HG03066 (cell line): ENCODE data around the gene LARP1B.
A peak's percentile ranks its signal among the peaks of the same experiment; 100 is the strongest.
"Not testable (repeated sequence)": the region's sequence is repeated elsewhere in the genome, so short reads cannot be mapped to it uniquely, and the experiment has no call there.

Source experiments
- ATAC-seq: cut with Tn5 transposase; IDR thresholded peaks from one replicate; pipeline ENCODE4 v1.9.1; 2021; ENCODE audit warnings: low read depth; ENCODE audit not compliant: unreplicated experiment

Gene LARP1B

DNA sequence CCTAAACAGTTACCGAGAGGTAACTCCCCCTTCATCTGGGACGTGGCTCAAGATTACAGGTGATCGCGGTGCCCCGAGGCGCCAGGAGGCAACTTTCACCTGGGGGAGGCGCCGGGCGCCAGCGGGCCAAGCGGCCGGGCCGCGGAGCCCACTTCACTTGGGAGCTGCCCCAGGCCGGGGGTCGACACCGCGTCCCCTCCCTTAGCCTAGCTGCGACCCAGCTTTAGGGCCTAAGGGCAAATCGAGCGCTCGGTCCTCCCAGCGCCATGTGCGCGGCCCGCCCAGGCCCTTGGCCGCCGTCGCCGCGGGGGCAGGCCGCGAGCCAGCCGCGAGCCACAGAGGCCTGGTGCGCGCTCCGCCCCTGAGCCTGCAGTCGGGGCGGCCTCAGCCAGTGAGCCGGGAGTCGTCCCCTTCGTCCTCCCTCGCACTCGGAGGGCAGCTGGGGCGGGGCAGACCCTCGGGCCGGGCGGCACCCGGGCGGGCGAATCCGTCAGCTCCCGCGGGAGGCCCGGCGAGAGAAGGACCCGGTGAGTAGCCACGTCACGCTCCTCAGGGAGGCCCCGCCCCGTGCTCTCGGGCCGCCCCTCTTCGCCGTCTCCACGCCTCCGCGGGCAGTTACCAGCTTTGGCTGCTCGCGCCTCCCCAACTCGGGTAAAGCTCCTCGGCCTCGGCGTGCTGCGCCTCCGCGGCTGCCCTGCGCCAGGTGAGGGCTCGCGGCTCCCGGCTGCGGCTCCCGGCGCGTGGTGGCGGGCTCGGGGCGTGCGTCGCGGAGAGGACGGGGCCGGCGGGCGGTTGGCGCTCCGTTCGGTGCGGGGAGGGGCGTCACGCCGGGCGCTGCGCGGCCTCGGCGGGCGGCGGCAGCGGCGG is at the start of gene LARP1B:
TSS of gene LARP1B (plus strand) at position 614 of the 867 bp plus-strand sequence. CDS start 13,640 bp downstream, outside the sequence.
- ATAC-seq: peak; percentile 88

DNA sequence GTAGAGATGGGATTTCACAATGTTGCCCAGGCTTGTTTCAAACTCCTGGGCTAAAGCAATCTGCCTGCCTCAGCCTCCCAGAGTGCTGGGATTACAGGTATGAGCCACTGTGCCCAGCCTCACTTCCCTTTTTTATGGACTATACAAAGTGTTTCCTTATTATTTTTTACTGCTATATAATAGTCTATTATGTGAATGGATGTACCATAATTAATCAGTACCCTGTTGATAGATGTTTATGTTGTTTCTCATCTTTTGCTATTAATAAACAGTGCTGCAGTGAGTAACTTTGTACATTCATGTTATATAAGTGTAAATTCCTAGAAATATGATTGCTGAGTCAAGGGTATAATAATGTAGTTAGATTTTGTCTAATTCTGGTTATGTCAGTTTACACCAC is 35.8 kb upstream of the LARP1B start:
- no peak for ATAC-seq

DNA sequence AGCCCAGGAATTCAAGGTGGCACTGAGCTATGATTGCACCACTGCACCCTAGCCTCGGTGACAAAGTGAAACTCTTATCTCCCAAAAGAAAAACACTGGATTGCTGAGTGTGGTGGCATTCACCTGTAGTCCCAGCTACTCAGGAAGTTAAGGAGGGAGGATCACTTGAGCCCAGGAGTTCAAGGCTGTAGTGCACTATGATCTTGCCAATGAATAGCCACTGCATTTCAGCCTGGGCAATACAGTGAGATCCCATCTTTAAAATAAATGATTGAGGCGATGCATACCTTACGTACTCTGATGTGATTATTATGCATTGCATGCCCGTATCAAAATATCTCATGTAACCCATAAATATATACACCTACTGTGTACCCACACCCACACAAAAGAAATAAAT is 31.2 kb upstream of the LARP1B start:
- ATAC-seq: no peak

DNA sequence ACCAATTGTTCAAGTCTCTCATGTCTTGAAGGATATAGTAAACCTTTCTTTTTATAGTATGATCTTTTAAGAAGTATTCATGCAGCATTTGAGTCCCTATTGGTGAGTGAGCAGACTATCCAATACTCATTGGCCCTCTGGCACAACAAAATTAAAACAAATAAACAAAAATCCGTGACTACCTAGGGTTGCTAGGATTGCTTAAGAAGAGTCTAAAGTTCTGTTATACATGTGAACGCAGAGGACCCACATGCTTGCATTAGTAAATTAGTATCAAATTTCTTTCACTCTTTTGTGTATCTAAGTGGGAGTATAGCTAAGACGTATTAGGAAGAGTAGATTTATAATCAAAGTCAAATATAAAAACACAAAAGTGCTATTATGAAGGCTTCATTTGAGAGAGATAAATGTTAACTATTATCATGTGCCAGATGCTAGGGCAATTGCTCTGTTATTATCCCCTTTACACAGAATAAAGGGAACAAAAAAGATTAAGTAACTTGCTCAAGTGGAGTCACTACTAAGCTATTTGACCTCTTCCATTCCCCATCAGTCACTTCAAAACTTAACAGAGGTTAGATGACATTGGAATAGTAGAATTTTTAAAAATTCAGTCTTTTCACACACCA is 29.2 kb upstream of the LARP1B start:
- ATAC-seq: no peak

DNA sequence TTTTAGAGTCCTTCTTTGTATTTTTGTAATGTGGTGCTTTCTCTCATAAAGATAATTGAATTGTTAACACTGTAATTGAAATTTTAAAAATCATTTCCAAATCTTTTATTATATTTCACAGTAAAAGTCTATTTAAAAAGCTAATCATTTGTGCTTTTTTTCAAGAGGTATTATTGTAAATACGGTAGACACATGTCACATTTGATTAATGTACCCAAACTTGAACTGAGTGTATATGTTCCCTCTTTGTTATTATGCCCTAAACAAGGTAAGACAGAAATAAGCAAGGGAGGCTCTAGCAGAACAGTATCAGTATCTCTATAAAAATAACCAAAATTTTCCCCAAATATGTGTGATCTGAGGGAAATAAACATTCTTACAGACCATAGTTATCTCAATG is 21.5 kb upstream of the LARP1B start:
- no peak for ATAC-seq

GRCh38 chr4:128047019-128047418 is 14.1 kb upstream of the LARP1B start:
- ATAC-seq: not testable (repeated sequence)

DNA sequence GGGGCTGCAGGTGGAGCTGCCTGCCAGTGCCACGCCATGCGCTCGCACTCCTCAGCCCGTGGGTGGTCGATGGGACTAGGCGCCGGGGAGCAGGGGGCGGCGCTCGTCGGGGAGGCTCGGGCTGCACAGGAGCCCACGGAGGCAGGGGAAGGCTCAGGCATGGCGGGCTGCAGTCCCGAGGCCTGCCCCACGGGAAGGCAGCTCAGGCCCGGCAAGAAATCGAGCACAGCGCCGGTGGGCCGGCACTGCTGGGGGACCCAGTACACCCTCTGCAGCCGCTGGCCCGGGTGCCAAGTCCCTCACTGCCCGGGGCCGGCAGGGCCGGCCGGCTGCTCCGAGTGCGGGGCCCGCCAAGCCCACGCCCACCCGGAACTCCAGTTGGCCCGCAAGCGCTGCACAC is 13.6 kb upstream of the LARP1B start:
- not testable (repeated sequence) for ATAC-seq

- ATAC-seq: not testable (repeated sequence)
These were observed 9.9 kb upstream of the LARP1B start for GRCh38 chr4:128051229-128051628.

DNA sequence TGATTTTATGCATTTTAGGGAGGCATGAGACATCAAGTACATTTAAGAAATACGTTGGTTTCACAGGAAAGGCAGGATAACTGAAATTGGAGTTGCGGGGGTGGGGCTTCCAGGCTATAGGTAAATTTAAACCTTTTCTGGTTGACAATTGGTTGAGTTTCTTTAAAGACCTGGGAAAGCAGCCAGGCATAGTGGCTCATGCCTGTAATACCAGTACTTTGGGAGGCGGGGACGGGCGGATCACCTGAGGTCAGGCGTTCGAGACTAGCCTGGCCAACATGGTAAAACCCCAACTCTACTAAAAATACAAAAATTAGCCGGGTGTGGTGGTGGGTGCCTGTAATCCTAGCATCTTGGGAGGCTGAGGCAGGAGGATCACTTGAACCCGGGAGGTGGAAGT is 6.2 kb upstream of the LARP1B start:
- ATAC-seq: not testable (repeated sequence)

DNA sequence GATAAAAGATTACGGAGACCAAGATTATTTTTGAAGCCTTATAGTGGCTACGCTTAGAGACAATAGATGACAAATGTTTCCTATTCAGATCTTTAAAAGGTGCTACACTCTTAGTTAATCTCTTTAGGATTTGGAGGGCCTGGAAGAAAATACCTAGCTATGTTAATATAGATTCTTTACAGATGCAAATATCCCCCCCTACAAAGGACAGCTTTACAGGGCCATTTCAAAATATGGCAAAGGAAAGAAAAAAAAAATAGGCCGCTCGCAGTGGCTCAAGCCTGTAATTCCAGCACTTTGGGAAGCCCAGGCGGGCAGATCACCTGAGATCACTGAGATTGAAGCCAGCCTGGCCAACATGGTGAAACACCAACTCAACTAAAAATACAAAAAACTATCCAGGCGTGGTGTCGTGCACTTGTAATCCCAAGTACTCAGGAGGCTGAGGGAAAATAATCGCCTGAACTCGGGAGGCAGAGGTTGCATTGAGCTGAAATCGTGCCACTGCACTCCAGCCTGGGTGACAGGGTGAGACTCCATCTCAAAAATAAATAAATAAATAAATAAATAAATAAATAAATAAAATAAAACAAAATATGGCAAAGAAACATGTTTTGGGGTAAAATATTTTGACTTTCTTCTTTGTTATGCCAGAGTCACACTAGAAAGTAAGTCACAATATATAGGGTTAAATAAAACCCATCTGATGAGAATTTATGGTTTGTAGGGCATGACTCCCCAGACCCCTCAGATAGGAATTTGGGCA is 5.5 kb upstream of the LARP1B start:
- not testable (repeated sequence) for ATAC-seq

GRCh38 chr4:128056396-128056795 is 4.7 kb upstream of the LARP1B start:
- ATAC-seq: no peak

GRCh38 chr4:128060121-128060698 is 902 bp upstream of the LARP1B start:
- no peak for ATAC-seq

DNA sequence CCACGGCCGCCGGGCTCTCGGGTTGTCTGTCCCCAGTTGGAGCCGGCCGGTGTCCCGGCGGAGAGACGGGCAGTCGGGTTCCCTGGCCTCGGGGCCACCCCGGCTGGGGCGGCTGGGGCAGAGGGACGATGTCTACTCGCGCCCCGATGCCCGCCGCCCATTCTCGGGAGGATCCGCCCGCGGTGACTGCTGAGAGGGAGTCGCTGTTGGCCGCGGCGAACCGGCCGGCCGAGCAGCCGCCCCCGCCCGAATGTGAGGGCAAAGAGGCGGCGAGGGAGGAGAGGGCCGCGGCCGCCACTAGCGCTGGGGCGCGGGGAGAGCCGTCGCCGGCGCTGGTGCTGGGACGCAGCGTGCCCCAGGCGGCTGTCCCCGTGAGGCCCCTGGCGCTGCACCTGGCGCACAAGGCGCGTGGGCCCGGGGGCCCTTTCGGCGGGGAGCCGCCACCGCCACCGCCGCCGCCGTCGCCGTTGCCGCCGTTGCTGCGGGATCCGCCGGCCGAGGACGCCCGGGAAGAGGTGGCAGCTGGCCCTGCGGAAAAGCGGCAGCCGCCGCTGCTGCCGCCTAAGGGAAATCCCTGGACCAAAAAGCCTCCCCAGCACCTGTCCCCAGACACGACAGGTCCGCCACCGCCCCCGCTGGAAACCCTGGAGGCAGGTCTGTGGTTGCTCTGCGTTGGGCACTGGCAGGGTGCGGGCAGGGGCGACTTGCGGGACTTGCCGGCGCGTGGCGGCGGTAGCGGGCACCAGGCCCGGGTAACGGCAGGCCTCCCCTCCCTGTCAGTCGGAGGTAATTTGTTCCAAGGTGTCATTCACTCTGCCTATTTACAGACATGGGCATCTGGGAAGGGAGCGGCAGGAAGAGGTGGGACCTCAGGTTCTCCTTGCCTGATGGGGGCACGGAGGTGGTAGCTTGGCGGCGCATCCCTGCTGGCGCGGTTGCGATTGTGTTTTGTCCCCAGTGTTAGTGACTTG is 739 bp downstream of the LARP1B start:
- ATAC-seq: peak; percentile 31

- not testable (repeated sequence) for ATAC-seq
These were observed 5.3 kb downstream of the LARP1B start for GRCh38 chr4:128066453-128066820.

DNA sequence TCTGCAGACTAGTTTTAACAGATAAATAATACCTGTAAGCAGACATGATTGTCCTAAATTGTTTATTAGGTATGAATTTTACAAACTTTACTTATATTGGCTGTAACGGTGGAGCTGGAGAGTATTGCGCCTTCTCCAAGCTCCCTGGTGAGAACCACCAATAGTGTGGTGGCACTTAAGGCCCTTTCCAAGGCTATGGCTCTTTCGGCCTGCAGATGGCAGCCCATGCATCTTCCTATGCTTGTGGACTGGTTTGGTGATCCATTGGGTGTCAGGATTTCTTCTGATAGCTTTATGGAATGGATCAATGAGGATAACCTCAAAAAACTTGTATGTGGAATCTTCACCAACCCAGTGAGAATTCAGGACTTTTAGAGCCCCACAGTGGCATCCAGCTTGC is 7.8 kb downstream of the LARP1B start:
- no peak for ATAC-seq

GRCh38 chr4:128076464-128076863 is 15.4 kb downstream of the LARP1B start:
- ATAC-seq: no peak

DNA sequence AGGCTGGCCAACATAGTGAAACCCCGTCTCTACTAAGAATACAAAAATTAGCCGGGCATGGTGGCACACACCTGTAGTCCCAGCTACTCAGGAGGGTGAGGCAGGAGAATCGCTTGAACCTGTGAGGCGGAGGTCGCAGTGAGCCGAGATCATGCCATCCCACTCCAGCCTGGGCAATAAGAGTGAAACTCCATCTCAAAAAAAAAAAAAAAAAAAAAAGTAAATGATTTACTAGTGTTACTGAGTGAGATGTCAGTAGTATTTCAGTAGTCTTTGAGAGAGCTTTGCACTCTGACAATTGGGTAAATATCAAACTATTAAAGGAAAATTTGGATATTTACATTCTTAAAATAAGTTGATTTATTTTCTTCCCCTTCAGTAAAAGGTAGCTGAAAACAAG is 34.2 kb downstream of the LARP1B start:
- not testable (repeated sequence) for ATAC-seq

DNA sequence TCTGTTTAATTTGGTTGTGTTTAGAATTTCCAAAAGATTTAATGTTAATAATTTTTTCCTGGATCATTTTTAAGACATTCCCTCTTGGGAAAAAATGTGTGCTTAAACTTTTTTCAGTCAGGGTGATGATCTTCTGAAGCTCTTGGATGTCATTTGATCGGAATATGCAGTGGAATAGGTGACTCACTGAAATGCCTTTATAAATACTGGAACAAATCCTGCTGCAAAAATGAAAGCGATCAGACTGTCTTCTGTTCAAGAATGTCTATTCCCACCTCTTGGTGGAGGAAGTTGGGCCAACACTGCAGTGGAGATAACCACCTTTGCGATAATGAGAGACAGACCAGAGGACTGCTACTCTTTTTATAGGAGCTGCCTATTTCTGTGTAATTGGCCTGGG is 46.7 kb downstream of the LARP1B start:
- no peak for ATAC-seq

DNA sequence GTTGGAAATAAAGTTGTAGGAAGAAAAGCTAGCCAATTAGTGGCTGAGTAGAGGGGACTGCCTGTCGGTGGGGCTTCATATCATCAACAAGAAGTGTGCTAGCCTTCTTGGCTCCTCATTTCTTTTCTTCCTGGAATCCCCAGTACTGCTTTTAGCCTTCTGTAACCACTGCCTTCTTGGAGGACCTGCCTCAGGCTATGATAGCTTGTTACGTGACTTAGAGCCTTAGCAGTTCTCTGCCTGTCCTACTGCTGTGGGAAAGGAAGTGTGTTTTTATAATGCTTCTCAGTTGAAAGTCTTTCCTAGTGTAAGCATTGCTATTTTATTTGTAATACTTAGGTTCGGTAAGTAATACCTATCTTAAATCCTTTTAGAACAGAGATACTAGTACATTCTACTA is 61.9 kb downstream of the LARP1B start:
- no peak for ATAC-seq

- no peak for ATAC-seq
These were observed 69.5 kb downstream of the LARP1B start for GRCh38 chr4:128130621-128131020.
